GM19099 (cell line): ENCODE data around the gene APOBEC4.

ENCODE experiments used
- POLR2A ChIP-seq: IDR thresholded peaks from 3 replicates; pipeline ENCODE4 v1.6.1; 2011; ENCODE audit warnings: low read depth; ENCODE audit not compliant: insufficient read length; ENCODE audit errors: extremely low read depth

The APOBEC4 gene

GRCh38 chr1:183600634-183601033 is 52.5 kb downstream of the APOBEC4 start:
- TF ChIP-seq POLR2A, result no peak

- TF ChIP-seq POLR2A, result no peak
Observed at GRCh38 chr1:183600136-183600535, 53.0 kb downstream of the APOBEC4 start.

- TF ChIP-seq POLR2A, result no peak
Observed at GRCh38 chr1:183598386-183598785, 54.7 kb downstream of the APOBEC4 start.

DNA sequence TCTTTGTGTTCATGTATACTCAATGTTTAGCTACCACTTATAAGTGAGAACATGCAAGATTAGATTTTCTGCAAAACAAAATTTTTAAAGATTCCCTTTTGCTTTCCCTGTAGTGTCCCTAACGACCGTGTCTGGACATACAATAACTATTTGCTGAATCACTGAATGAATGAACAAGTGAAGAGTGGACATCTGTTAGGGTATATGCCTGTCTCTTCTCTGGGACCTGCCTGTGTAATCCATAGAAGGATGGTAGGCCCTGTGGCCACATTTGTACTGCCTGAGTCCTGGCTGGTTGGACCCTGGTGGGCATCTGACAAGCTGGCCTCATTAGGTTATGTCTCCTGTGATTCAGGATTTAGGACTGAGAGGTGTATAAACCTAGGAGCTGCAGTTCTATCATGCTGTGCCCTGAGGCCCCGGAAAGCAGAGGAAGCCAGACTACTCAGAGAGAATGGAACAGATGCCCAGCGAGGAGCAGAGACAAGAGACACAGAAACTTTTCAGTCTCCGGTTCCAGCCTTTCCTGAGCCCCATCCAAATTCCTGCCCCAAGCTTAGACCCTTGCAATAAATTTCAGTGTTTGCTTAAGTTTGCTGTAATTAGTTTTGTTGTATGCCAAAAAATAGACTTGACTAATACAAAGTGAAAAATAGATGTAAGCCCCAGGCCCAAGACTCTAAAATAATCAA is 55.3 kb downstream of the APOBEC4 start:
- no peak for TF ChIP-seq POLR2A

- TF ChIP-seq POLR2A, result no peak
Observed at GRCh38 chr1:183596500-183596899, 56.6 kb downstream of the APOBEC4 start.
